NT2/D1 (cell line): ENCODE measurements around the gene RTF1.

ENCODE experiments used
- SUZ12 ChIP-seq: IDR thresholded peaks from 2 replicates; pipeline ENCODE4 v1.6.1; 2011; ENCODE audit not compliant: insufficient read length, insufficient read depth; ENCODE audit errors: extremely low read depth
- YY1 ChIP-seq: IDR thresholded peaks from 2 replicates; pipeline ENCODE4 v1.6.1; 2011; ENCODE audit not compliant: insufficient read length, insufficient read depth
- ZNF274 ChIP-seq: IDR thresholded peaks from 2 replicates; pipeline ENCODE4 v1.6.1; 2011; ENCODE audit warnings: mild to moderate bottlenecking, low read depth, low read length

DNA sequence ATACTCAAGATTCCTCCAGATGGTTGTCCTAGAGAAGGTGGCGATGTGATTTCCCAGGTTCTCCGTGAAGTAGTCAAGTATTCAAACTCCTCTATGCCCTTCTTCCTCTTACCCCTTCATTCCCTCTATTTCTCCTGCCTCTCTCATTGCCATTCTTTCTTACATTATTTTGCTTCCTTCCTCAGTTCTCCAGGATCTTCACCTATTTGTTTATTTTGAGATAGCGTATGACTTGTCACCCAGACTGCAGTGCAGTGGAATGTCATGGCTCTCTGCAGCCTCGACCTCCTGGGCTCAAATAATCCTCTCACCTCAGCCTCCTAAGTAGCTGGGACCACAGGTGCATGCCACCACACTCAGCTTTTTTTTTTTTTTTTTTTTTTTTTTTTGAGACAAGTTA, 75.0 kb downstream of the RTF1 start:
- TF ChIP-seq SUZ12 (no peak), YY1 (no peak), ZNF274 (no peak)
